Measurements from ENCODE around the gene GSTO1. TPM values are rescaled to one million over a fixed set of nuclear protein-coding genes. Genes with fewer than 3 reads are reported as not detected.

Gene GSTO1
- polyA plus RNA-seq, 1 donor from 2014 or later, result 3.5 TPM

GRCh38 chr10:104251443-104251842 is 3.2 kb upstream of the GSTO1 start:
- Histone ChIP-seq H3K9me2 (ENCODE audit: insufficient read depth, low read length) (no peaks in the 10 kb centered on the region), H3K4me2 (ENCODE audit: low read length) (no peak overlapping the region), H3K27ac (ENCODE audit: low read length) (no peak overlapping the region), H3K4me3 (ENCODE audit: low read length) (no peak overlapping the region), H3K9ac (ENCODE audit: low read length) (no peak overlapping the region), H4K20me1 (ENCODE audit: insufficient read depth) (no peaks in the 10 kb centered on the region), H2AFZ (ENCODE audit: low read depth, low read length) (no peak overlapping the region), H3K9me3 (ENCODE audit: low read length) (no peaks in the 10 kb centered on the region), H3K36me3 (ENCODE audit: insufficient read depth, low read length) (no peaks in the 10 kb centered on the region), H3K27me3 (ENCODE audit: insufficient read depth, low read depth, low read length) (peaks cover 33% of the 10 kb centered on the region), H3F3A (ENCODE audit: insufficient read depth, low read length, poor library complexity, severe bottlenecking) (no peaks in the 10 kb centered on the region), H3K79me2 (replicated peaks; ENCODE audit: insufficient read depth, low read length) (no peaks in the 10 kb centered on the region)
- TF ChIP-seq POLR2AphosphoS5 (IDR thresholded peaks at IDR 0.05), result no peak
- no peak for TF ChIP-seq CTCF (IDR thresholded peaks at IDR 0.05; ENCODE audit: poor library complexity, severe bottlenecking)
- TF ChIP-seq TAF1 (IDR thresholded peaks at IDR 0.05; ENCODE audit: low read depth), result no peak
- TF ChIP-seq EZH2 (IDR thresholded peaks at IDR 0.05; ENCODE audit: borderline replicate concordance, insufficient read depth, low read length, poor library complexity, severe bottlenecking), result no peak
- TF ChIP-seq MXI1 (conservative IDR thresholded peaks at IDR 0.05; ENCODE audit: poor library complexity, severe bottlenecking), result no peak
- TF ChIP-seq SMC3 (conservative IDR thresholded peaks at IDR 0.05; ENCODE audit: poor library complexity), result no peak
- TF ChIP-seq REST (IDR thresholded peaks at IDR 0.05; ENCODE audit: borderline replicate concordance), result no peak
- TF ChIP-seq RAD21 (conservative IDR thresholded peaks at IDR 0.05), result no peak
- no peak for TF ChIP-seq EP300 (conservative IDR thresholded peaks at IDR 0.05; ENCODE audit: poor library complexity, severe bottlenecking)

GRCh38 chr10:104252368-104252767 is 2.3 kb upstream of the GSTO1 start:
- no peak overlapping the region for H3K27ac ChIP-seq (ENCODE audit: low read length)
- H2AFZ ChIP-seq (ENCODE audit: low read depth, low read length), result no peak overlapping the region
- H3K9ac ChIP-seq (ENCODE audit: low read length), result no peak overlapping the region
- H3K9me2 ChIP-seq (ENCODE audit: insufficient read depth, low read length), result no peaks in the 10 kb centered on the region
- H3F3A ChIP-seq (ENCODE audit: insufficient read depth, low read length, poor library complexity, severe bottlenecking), result no peaks in the 10 kb centered on the region
- no peaks in the 10 kb centered on the region for H4K20me1 ChIP-seq (ENCODE audit: insufficient read depth)
- no peaks in the 10 kb centered on the region for H3K79me2 ChIP-seq (replicated peaks; ENCODE audit: insufficient read depth, low read length)
- H3K27me3 ChIP-seq (ENCODE audit: insufficient read depth, low read depth, low read length), result peaks cover 33% of the 10 kb centered on the region
- H3K9me3 ChIP-seq (ENCODE audit: low read length), result no peaks in the 10 kb centered on the region
- no peak overlapping the region for H3K4me3 ChIP-seq (ENCODE audit: low read length)
- H3K36me3 ChIP-seq (ENCODE audit: insufficient read depth, low read length), result no peaks in the 10 kb centered on the region
- no peak overlapping the region for H3K4me2 ChIP-seq (ENCODE audit: low read length)
- TF ChIP-seq POLR2AphosphoS5 (IDR thresholded peaks at IDR 0.05) (no peak), SMC3 (conservative IDR thresholded peaks at IDR 0.05; ENCODE audit: poor library complexity) (no peak), CTCF (IDR thresholded peaks at IDR 0.05; ENCODE audit: poor library complexity, severe bottlenecking) (no peak), RAD21 (conservative IDR thresholded peaks at IDR 0.05) (no peak), EP300 (conservative IDR thresholded peaks at IDR 0.05; ENCODE audit: poor library complexity, severe bottlenecking) (no peak), REST (IDR thresholded peaks at IDR 0.05; ENCODE audit: borderline replicate concordance) (no peak), MXI1 (conservative IDR thresholded peaks at IDR 0.05; ENCODE audit: poor library complexity, severe bottlenecking) (no peak), TAF1 (IDR thresholded peaks at IDR 0.05; ENCODE audit: low read depth) (no peak), EZH2 (IDR thresholded peaks at IDR 0.05; ENCODE audit: borderline replicate concordance, insufficient read depth, low read length, poor library complexity, severe bottlenecking) (no peak)

Measured in neural cell (in vitro differentiated cells).